ENCODE measurements around the gene SEC31A.
"Not testable (repeated sequence)": the region's sequence is repeated elsewhere in the genome, so short reads cannot be mapped to it uniquely, and the experiment has no call there.

SEC31A gene

DNA sequence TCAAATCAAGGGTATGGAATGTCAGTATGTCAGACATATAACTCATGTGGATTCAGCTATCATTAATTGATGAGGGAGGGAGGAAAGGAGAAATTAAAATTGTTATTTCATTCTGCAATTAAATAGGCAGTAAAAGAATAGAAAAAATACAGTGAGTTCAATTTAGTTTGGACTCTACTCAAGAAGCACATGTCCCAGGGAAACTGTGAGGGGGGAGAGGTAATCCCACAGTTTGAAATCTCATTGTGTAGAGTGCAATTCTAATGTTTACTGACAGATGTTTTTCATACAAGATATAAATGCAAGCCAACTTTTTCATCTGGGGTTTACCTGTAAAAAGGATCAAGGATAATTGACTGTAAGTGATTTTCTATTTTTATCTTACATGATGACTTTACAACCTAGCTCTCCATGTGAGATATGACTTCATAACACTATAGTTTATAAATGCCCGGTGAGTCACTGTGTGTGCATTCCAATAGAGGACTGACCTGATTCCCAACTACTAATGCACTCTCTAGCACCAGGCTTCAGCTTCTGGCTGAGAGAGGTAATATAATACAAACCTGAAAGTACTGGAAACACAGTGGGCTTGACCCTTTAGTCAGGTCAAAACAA, 57.1 kb downstream of the SEC31A start:
- no peak for DNase-seq

- DNase-seq, result not testable (repeated sequence)
Observed at GRCh38 chr4:82833060-82833459, 57.9 kb downstream of the SEC31A start.

DNA sequence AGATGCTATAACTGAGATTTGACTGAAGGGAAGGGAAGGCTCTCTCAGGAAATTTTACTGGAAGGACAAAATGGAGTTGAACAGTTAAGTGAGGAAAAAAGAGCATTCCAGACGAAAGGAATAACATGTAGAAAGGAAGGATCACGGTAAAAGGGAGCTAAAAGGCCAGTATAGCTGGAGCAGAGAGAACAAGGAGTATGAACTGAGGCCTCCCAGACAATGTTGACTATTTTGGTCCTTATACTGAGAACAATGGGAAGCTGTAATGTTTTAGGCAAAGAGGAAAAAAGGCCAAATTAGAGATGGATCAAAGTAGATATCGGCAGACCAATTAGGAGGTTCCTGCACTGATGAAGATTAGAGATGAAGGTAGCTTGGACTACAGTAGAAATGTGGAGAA, 65.5 kb downstream of the SEC31A start:
- no peak for DNase-seq

GRCh38 chr4:82823062-82823461, 67.9 kb downstream of the SEC31A start:
- no peak for DNase-seq

DNA sequence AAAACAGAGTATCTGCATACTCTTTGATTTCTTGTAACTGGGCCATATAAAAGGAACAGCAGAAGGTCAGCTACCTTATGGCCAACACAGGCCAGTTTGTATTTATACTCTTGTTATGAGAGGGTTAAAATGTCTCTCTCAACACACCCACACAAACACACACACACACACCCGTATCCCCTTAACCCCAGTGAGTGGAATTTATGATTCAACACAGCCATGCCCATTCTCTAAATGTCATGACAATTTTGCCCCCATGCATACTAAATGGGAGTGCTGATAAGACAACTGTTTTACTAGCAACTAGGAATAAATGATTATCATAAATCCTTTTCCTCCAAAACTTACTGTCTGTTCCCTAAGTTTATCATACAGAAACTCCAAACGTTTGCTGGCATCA, 70.3 kb downstream of the SEC31A start:
- no peak for DNase-seq

DNA sequence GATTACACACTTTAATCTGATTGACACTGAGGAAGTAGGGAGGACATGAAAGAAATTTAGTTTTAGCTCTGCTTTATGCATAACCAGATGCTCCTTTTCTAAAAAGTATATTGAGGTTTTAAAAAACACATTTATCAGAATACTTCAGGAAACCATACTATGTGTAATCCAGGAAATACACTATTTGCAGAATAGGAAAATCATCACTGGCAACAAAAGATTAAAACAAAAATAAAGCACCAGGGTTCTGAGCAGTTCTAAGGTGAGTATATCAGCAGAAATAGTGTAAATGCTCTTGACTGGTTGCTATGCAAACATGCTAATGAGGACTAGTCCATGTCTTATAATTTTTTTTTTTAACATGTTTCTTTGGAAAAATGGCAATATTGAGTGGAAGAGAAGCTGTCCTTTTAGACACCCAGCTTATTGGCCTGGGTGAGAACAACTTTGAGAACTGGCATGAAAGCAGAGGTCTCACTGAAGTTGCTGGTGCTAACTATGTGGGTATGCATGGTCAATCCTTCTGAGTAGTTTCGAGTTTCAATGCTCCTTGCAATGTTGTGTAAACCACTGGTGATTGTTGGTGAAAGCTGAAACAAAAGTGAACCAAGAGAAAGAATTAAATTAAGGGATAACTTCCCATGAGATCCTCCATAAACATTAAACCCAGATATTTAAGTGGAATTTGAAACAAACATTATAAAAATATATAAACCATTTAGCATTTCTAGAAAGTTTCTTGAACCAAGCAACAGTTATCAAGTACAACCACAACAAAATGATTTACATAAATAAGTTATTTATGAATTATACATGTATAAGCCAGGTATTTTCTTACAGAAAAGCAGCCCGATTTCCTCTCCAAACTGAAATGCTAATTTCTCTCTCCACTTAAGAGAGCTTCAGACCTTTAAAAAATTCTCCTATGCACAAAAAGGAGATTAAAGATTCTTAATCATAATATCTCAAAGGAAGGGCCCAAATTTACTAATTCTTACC, 72.0 kb downstream of the SEC31A start:
- no peak for DNase-seq

GRCh38 chr4:82816874-82817273, 74.1 kb downstream of the SEC31A start:
- DNase-seq, result not testable (repeated sequence)

- no peak for DNase-seq
Observed at GRCh38 chr4:82814034-82814433, 76.9 kb downstream of the SEC31A start.

DNA sequence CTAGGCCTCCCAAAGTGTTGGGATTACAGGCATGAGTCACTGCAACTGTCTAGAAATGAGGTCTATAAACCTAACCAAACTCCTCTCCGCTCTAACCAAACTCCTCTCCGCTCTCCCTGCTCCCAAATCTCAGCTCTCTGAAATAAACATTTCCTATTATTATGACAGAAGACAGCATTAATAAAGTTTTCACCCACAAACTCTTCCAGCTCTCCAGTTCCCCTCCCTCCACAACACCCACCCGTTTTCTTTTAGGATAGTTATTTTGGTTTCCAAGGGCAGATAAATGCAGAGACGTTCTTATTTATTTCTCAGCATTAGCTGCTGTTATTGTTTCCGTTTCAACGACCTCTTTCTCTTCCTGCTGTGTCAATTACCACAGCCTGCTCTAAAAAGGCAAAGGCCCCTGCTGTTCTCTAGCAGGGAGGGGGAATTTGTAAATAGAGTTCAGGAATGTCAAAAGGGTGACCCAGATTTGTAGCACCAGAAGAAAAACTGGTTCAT, 79.1 kb downstream of the SEC31A start:
- peak; percentile 21 for DNase-seq

DNA sequence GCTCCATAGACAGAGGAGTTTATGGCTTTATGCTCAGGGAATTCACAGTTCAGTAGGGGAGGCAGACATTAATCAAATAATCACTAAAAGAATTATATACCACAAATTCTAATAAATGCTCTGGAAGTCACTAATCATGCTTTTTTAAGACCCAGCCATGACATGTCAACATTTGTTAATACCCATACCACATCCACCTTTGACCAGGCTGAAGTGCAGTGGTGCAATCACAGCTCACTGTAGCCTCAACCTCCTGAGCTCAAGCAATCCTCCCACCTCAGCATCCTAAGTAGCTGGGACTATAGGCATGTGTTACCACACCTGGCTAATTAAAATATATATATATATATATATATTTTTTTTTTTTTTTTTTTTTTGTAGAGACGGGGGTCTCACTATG, 79.6 kb downstream of the SEC31A start:
- DNase-seq, result no peak

- DNase-seq, result no peak
Observed at GRCh38 chr4:82810176-82810575, 80.8 kb downstream of the SEC31A start.

DNA sequence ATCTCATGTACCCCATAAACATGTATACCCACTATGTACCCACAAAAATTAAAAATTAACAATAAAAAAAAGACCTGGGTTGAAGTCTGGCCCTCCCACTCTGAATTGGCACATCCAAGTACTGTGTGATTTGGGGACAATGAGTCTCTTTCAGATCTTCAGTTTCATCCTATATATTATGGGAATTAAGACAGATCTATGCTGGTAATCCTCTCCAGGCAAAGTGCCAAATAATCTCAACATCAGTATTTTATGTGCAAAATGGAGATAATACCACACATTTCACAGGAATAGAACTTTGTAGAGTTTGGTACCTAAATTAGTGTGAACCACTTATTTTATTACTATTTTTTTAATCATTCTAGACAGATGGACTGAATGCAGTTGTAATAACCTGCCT, 81.3 kb downstream of the SEC31A start:
- DNase-seq, result no peak

- no peak for DNase-seq
Observed at GRCh38 chr4:82803746-82804145, 87.2 kb downstream of the SEC31A start.

GRCh38 chr4:82802911-82803310, 88.0 kb downstream of the SEC31A start:
- DNase-seq, result no peak

- no peak for DNase-seq
Observed at GRCh38 chr4:82801910-82802521, 88.9 kb downstream of the SEC31A start.

GRCh38 chr4:82799006-82799881, 91.7 kb downstream of the SEC31A start:
- DNase-seq, result no peak

DNA sequence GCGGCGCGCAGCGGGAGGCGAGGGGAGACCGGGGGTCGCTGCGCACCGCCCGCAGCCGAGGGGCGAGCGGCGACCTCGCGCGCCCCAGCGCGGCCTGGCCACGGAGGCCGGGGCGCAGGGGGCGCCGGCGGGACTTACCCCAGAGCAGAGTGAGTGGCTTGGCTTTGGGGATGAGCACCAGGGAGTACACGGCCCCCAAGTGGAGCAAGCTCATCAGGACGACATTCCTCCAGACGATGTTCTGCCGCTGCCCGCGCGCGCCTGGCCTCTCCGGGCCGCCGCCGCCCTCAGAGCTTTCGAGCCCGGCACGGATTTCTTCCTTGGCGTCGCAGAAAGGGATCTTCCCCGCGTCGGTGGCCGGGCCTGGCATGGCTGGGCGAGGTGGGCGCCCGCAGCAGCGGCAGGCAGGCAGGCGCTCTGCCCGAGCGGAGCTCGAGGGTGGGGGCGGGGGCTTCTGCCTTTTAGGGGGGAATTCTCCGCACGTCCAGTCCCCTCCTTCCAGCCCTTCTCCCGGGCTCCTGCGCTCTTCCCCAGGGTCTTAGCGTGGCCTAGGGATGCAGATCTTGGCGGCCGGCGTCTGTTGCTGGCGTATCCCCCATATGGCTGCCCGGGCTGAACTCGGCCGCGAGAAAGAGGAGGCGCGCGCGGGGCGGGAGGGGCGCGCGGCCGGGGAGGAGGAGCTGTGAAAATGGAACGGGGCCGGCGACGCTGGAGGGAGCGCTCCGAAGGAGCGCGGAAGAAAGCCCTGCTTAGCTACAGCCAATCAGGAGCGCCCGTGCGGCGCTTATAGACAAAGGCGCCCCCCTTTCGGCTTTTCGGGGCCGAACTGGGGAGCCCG, 92.6 kb downstream of the SEC31A start, which contains the start of gene SCD5:
SCD5 (minus strand) TSS at position 629 of the 838 bp plus-strand sequence; CDS start at position 370, 259 bp downstream.
- peak; percentile 73 for DNase-seq

GRCh38 chr4:82797405-82798111, 93.4 kb downstream of the SEC31A start:
- peak; percentile 31 for DNase-seq

GRCh38 chr4:82797040-82797404, 93.9 kb downstream of the SEC31A start:
- DNase-seq, result peak; percentile 22

- DNase-seq, result no peak
Observed at GRCh38 chr4:82792912-82793649, 97.9 kb downstream of the SEC31A start.
